ENCODE measurements around the gene BBS9.

DNA sequence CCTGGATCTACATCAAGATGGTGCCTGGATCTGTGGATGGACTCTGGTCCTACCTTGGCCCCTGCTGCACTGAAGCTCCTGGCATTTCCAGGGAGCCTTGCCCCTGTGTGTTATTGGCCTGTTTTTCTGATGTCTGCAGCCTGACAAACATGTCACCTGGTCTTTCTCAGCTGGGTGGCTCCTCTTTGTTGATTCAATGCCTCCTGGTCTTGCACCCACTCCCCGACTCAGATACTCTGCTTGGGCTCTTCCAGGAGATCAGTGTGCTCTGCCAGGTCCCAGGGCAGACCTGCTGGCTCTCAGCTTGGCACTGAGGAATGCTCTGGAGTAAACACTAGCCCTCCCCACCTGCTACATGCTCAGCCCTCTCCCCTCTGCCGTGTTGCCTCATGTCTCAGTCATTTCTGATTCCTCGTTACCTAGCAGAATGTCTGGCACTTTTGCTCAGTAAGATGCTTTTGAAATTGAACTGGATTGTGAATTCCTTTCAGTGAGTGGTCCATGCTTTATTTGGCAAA is 522.7 kb downstream of the BBS9 start:
- TF ChIP-seq, protein P1, sequence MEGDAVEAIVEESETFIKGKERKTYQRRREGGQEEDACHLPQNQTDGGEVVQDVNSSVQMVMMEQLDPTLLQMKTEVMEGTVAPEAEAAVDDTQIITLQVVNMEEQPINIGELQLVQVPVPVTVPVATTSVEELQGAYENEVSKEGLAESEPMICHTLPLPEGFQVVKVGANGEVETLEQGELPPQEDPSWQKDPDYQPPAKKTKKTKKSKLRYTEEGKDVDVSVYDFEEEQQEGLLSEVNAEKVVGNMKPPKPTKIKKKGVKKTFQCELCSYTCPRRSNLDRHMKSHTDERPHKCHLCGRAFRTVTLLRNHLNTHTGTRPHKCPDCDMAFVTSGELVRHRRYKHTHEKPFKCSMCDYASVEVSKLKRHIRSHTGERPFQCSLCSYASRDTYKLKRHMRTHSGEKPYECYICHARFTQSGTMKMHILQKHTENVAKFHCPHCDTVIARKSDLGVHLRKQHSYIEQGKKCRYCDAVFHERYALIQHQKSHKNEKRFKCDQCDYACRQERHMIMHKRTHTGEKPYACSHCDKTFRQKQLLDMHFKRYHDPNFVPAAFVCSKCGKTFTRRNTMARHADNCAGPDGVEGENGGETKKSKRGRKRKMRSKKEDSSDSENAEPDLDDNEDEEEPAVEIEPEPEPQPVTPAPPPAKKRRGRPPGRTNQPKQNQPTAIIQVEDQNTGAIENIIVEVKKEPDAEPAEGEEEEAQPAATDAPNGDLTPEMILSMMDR (conservative IDR thresholded peaks at IDR 0.05; ENCODE audit: low read length), result no peak
- TF ChIP-seq EZH2phosphoT487 (IDR thresholded peaks at IDR 0.05; ENCODE audit: borderline replicate concordance), result no peak

Data from Loucy (cell line).